Measurements from ENCODE around the gene SLC35D2.
"Not testable (repeated sequence)": the region's sequence is repeated elsewhere in the genome, so short reads cannot be mapped to it uniquely, and the experiment has no call there.

SLC35D2 gene

GRCh38 chr9:96399325-96399633 is 15.8 kb upstream of the SLC35D2 start:
- DNase-seq, result no peak

DNA sequence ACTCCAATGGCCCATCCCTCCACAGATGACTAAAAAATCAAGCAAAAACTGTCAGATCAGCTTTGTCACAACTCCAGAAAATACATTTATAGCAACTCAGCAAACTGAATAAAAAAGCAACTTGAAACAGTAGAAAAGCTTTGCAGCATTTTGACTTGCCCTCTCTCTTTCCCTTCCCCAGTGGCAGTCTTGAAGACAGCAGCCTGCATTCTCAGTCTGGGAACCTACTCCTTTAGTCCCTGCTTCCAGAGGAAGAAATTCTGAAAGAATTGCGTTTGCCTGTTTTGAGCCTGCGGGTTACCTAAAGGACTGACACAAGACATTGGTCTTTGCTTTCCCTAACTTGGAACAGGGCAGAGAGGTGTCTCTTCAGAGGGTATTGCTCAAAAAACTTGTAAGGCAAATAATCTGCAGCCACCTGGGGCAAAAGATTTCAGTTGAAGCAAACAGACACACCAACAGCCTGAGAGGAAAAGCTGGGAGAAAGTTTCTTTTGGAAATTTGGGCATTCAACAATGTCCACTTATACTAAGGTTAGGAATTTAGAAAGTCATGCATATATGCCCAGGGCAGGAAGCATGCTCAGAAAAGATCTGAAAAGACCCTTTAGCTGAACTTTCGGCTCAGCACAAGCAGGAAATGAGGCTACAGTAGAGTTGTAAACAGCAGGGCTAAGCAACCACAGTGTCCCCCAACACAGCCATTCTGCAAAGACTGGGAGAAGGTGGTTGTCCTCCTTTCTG is 15.2 kb upstream of the SLC35D2 start:
- DNase-seq, result no peak

GRCh38 chr9:96395964-96396363 is 12.5 kb upstream of the SLC35D2 start:
- DNase-seq, result no peak

DNA sequence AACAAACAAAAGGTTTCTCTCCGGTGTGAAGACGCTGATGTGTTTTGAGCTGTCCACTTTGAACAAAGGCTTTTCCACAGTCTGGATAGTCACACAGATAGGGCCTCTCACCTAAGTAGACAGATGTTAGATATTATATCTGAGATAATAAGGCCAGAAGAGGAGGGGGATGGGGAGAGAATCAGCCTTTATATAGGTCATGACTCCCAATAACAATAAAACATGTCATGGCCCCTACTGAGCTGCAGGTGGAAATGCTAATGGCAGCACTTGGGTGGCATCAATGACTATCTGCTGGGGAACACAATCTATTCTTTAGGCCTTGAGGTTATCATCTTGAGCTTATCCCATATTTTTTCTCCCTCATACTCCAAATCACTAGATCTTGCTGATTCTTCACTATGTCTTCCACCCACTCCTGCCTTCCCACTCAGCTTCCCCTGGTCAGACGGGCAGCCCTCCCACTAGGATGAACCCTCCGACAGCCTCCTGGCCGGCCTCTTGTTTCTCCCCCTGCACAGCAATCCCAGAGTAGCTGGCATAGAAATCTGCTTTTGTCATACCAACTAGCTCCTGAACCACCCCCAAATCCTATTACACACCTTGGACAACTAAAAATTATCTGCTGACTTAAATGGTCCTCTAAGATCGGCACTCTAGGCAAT is 11.5 kb upstream of the SLC35D2 start:
- DNase-seq, result no peak

DNA sequence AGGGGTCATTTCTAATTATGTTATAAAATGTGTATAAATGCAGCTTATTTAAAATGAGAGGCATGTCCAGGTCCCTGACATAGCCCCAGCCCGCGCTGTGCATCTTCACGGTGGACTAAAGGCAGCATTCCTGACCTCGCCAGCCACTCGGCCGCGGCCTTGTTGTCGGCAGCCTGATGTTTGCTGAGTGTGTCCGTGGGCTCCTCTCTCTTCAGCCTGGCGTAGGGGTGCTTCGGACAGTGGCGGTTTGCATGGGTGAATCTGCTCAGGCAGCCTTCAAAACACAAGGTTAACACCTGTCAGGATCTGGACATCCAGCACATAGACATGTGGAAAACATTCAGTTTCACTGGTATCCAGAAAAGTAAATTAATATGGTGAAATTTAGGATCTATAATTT is 8.8 kb upstream of the SLC35D2 start:
- no peak for DNase-seq

- no peak for DNase-seq
Observed at GRCh38 chr9:96391021-96391765, 7.7 kb upstream of the SLC35D2 start.

GRCh38 chr9:96388144-96388543 is 4.6 kb upstream of the SLC35D2 start:
- DNase-seq, result no peak

GRCh38 chr9:96386157-96386556 is 2.6 kb upstream of the SLC35D2 start:
- DNase-seq, result no peak

- DNase-seq, result no peak
Observed at GRCh38 chr9:96382839-96383164, 709 bp downstream of the SLC35D2 start.

DNA sequence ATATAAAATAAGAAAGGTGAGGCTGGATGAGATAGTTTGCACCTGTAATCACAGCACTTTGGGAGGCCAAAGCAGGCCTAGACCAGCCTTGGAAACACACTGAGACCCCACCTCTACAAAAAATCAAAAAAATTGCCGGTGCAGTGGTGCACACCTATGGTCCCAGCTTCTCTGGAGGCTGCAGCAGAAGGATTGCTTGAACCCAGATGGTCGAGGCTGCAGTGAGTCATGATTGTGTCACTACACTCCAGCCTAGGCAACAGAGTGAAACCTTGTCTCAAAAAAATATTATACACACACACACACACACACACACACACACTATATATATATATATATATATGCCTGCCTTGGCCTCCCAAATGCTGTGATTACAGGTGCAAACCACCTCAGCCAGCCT is 1.3 kb downstream of the SLC35D2 start:
- DNase-seq, result no peak

- no peak for DNase-seq
Observed at GRCh38 chr9:96381696-96382095, 1.8 kb downstream of the SLC35D2 start.

- DNase-seq, result no peak
Observed at GRCh38 chr9:96381125-96381524, 2.4 kb downstream of the SLC35D2 start.

DNA sequence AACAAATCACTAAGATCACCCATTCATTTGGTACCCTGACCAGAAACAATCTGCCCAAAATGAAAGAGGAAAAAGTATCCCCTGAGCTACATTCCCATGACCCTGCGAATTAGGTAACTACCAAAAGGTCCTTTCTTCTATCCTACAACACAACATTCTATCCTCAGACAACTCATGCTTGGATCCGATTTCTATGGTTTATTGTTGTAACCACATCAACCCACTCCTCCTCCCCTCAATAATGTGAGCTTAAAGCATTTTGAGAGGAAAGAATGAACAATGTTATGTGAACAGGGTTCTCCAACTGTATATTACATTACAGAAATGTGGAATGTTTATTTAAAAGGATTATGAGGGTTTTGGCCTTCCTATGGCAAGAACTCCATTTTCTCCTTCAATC is 4.0 kb downstream of the SLC35D2 start:
- no peak for DNase-seq

DNA sequence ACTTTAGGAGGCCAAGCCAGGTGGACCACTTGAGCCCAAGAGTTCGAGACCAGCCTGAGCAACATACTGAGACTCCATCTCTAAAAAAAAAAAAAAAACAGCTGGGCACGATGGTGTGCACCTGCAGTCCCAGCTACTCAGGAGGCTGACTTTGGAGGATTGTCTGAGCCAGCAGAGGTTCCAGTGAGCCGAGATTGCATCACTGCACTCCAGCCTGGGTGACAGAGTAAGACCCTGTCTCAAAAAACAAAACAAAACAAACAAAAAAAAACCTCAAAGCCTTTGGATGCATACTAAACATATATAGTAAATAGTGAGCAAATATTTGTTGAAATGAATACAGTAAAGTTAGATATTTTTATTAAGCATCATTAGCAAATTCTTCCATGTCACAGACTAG is 5.3 kb downstream of the SLC35D2 start:
- no peak for DNase-seq

GRCh38 chr9:96376891-96377874 is 6.3 kb downstream of the SLC35D2 start:
- no peak for DNase-seq

- not testable (repeated sequence) for DNase-seq
Observed at GRCh38 chr9:96375507-96375906, 8.0 kb downstream of the SLC35D2 start.

DNA sequence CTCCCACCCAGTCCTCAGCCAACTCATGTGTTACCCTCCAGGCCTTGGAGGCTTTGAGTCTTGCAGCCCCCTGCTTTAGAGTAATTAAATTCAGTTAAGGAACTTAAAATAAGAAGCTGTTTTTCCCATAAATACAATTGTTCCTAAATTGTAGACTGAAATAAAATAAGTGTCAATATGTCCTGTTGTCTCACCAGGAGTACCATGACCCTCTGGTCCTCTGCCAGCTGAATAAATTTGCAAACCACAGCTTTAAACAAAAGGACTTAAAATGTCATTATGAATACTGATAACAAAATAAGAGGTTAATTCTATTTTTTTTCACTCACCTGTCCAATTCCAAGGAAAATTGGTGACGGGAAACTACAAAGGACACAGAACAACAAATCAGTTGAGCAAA is 15.6 kb downstream of the SLC35D2 start:
- DNase-seq, result no peak

- DNase-seq, result no peak
Observed at GRCh38 chr9:96363175-96363967, 20.1 kb downstream of the SLC35D2 start.

GRCh38 chr9:96362119-96362518 is 21.4 kb downstream of the SLC35D2 start:
- DNase-seq, result not testable (repeated sequence)

DNA sequence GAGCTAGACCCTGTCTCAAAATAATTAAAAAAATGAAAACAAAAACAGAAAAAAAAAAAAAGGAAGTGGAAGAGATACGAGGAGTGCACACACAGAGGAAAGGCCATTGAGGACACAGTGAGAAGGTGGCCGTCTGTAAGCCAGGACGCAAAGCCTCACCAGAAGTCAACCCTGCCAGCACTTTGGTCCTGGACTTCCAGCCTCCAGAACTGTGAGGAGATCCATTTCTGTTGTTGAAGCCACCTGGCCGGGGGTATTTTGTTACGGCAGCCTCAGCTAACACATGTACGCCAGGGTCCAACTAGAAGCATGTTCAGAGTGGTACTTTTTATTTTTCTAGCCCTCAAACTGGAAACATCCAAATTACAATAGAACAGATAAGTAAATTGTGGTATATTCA is 21.8 kb downstream of the SLC35D2 start:
- no peak for DNase-seq

DNA sequence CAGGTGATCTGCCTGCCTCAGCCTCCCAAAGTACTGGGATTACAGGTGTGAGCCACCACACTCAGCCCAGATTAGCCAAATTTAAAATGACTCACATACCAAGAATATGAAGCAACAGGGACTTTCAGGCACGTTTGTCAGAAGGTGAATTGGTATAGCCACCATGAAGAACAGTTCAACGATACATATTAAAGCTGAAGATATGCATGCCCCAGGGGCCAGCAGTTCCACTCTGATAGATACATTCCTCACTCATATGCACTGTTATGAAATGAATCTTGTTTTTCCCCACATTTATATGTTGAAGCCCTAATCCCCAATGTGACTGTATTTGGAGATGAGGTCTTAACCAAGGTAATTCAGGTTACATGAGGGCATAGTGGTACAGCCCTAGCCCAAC is 22.5 kb downstream of the SLC35D2 start:
- no peak for DNase-seq

DNA sequence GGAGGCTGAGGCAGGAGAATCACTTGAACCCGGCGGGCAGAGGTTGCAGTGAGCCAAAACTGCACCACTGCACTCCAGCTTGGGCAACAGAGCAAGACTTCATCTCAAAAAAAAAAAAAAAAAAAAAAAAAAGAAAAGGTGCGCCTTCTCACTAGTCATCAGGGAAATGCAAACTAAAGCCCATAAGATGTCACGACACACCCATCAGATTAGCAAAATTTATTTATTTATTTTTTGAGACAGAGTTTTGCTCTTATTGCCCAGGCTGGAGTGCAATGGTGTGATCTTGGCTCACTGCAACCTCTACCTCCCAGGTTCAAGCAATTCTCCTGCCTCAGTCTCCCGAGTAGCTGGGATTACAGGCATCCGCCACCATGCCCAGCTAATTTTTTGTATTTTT is 23.0 kb downstream of the SLC35D2 start:
- DNase-seq, result not testable (repeated sequence)
